Fibroblast of skin of left quadriceps (primary cell): ENCODE measurements around the gene ASPDH.
"Not testable (repeated sequence)": the region's sequence is repeated elsewhere in the genome, so short reads cannot be mapped to it uniquely, and the experiment has no call there.

Experiments
- DNase-seq, 2 experiments: peaks; one replicate each; pipeline ENCODE4 v3.0.0-alpha.2; 2013; ENCODE audit warnings: low read depth in 2 of 2

Gene ASPDH

GRCh38 chr19:50547385-50548190 lies 33.9 kb upstream of the ASPDH start:
- no peak for DNase-seq

- no peak for DNase-seq
These were observed 33.0 kb upstream of the ASPDH start for GRCh38 chr19:50546527-50547221.

- no peak for DNase-seq
These were observed 29.2 kb upstream of the ASPDH start for GRCh38 chr19:50542943-50543342.

GRCh38 chr19:50537769-50538230 lies 24.1 kb upstream of the ASPDH start:
- peak; percentile 31 to 42 for DNase-seq

- no peak for DNase-seq
These were observed 23.6 kb upstream of the ASPDH start for GRCh38 chr19:50537306-50537685.

GRCh38 chr19:50536662-50537305 lies 23.1 kb upstream of the ASPDH start:
- no peak for DNase-seq

- DNase-seq = no peak
These were observed 22.0 kb upstream of the ASPDH start for GRCh38 chr19:50535672-50536187.

- no peak for DNase-seq
These were observed 20.8 kb upstream of the ASPDH start for GRCh38 chr19:50534478-50534877.

GRCh38 chr19:50532952-50533351 lies 19.2 kb upstream of the ASPDH start:
- DNase-seq = no peak

GRCh38 chr19:50531171-50531612 lies 17.5 kb upstream of the ASPDH start:
- no peak for DNase-seq

- not testable (repeated sequence) for DNase-seq
These were observed 14.3 kb upstream of the ASPDH start for GRCh38 chr19:50528052-50528451.

- DNase-seq = no peak
These were observed 9.2 kb upstream of the ASPDH start for GRCh38 chr19:50522881-50523280.

- DNase-seq = no peak
These were observed 7.2 kb upstream of the ASPDH start for GRCh38 chr19:50520822-50521465.

GRCh38 chr19:50519006-50519575 lies 5.4 kb upstream of the ASPDH start:
- DNase-seq = no peak

- DNase-seq = no peak
These were observed 4.6 kb upstream of the ASPDH start for GRCh38 chr19:50518091-50519005.

- no peak for DNase-seq
These were observed 4.0 kb upstream of the ASPDH start for GRCh38 chr19:50517704-50518075.

GRCh38 chr19:50516964-50517703 lies 3.4 kb upstream of the ASPDH start:
- DNase-seq = no peak

GRCh38 chr19:50516456-50516855 lies 2.7 kb upstream of the ASPDH start:
- DNase-seq = no peak

GRCh38 chr19:50515168-50515561 lies 1.5 kb upstream of the ASPDH start:
- no peak for DNase-seq
